HG02973 (cell line): ENCODE data around the gene CFC1B.
"Not testable (repeated sequence)": the region's sequence is repeated elsewhere in the genome, so short reads cannot be mapped to it uniquely, and the experiment has no call there.

Experiments
- ATAC-seq: cut with Tn5 transposase; IDR thresholded peaks from one replicate; pipeline ENCODE4 v1.9.1; 2021; ENCODE audit warnings: moderate library complexity; ENCODE audit not compliant: unreplicated experiment

The CFC1B gene

GRCh38 chr2:130556441-130556840, 35.4 kb downstream of the CFC1B start:
- not testable (repeated sequence) for ATAC-seq

DNA sequence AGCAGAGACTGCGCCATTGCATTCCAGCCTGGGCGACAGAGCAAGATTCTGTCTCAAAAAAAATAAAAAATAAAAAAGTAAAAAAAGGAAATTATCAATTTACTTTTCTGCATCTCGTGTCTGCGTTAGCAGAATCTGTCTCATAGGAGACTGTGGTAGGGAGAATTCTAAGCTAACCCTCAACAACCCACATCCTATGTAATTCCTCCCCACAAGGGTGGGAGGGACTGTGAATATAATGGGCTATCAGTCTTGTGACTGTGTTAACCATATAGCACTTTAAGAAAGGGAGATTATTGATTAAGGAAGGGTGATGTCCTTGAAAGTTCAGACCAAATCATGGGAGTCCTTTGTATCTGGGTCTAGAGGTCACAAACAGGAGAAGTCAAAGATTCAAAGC, 45.1 kb downstream of the CFC1B start:
- not testable (repeated sequence) for ATAC-seq

DNA sequence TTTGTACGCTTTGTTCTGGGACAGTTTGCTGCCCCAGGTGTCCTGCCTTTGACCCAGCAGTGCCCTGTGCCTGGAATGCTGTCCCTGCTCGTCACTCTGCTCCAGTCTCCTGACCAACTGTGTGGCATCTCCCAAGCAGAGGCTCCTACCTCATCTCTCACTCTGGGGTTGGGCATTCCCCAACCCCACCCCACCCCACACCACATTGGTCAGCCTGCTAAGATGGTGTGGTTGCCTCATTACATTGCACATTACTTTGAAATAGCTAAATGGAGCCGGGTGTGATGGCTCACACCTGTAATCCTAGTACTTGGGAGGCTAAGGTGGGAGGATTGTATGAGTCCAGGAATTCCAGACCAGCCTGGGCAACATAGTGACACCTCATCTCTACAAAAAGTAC, 50.9 kb downstream of the CFC1B start:
- not testable (repeated sequence) for ATAC-seq

- ATAC-seq: not testable (repeated sequence)
Measured at GRCh38 chr2:130574230-130574629, 53.2 kb downstream of the CFC1B start.

GRCh38 chr2:130576209-130576784, 55.3 kb downstream of the CFC1B start:
- not testable (repeated sequence) for ATAC-seq

DNA sequence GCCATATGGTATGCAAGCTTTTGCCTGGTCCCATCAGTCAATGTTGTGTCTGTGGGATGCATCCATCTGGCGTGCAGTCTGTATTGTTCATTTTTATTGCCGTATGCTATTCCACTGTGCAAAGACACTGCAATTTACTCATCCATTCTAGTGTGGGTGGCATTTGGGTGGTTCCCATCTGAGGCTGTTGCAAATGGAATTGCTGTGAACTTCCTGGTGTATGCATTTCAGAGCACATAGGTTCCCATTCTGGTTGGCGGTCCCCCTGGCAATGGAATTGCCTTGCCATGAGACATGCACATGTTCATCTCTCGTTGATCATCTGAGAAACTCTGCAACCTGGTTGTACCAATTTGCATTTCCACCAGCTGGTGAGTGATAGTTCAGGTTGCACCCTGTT, 56.5 kb downstream of the CFC1B start:
- not testable (repeated sequence) for ATAC-seq
